Adipose tissue (tissue), 3 donors: ENCODE results near the gene NDUFS7. TPM values are rescaled to one million over a fixed set of nuclear protein-coding genes. Genes with fewer than 3 reads are reported as not detected.

Experiments
- H3K27ac ChIP-seq: one replicate; pipeline ENCODE4 v1.5.1; 2013; ENCODE audit warnings: low read depth, low read length
- WGBS, 3 donors: extraction: QIAGEN DNeasy Blood & Tissue Kit; methylation state at CpG; one replicate each; pipeline ENCODE4 v1.1.7; 2013; 5-methylcytosine and 5-hydroxymethylcytosine counted together
- polyA plus RNA-seq, 3 donors: library from polyadenylated mRNA; stranded (reverse); fragments of 200-250 nt; gene quantifications; one replicate each; pipeline ENCODE4 v1.2.3, GENCODE V29; 2013
- donor health status: healthy with polysubstance abuse.
- donor health status: Bipolar disorder and iron deficiency.
- donor health status: healthy.

Gene NDUFS7
- polyA plus RNA-seq, result 100 to 1,000 TPM in 2 of 3 donors, 10 to 100 TPM in 1; 97.5 to 211 (median 110) TPM

DNA sequence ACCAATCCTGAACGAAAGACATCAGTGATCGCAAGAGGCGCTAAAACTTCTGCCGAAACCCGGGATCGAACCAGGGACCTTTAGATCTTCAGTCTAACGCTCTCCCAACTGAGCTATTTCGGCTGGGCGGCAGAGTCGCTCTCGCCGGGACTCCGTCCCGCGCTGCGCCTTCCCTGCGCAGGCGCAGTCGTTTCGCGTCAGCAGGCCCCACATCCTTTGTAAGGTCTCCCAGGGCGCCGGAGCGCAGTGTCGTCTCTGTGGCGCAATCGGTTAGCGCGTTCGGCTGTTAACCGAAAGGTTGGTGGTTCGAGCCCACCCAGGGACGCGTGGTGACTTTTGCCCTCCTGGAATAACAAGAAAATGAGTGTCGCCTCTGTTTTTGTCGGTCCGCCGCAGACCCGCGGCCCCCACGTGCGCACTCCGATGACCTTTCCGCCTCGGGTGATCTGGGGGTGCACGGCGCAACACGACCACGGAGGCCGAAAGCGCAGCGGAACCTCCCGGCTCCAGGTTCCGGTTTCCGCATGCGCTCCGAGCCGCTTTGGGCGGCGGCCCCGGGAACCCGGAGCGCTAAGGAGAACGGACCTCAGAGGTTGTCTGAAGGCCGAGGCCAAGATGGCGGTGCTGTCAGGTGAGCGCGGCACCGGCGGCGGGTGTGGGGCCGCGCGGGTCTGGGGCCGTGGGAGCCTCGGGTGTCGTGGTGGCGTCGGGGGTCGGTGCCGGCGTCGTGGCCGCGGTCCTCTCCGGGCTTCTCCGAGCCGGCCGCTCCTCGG lies at the start of gene NDUFS7:
Gene NDUFS7, plus strand, starts transcription at position 596 of the 773 bp plus-strand sequence. Its CDS starts 20 bp downstream, at position 616.
- WGBS, 3 donors, result 0 to 1% (median 0%) methylated on average over 77 to 90 of the region's 90 CpGs
- no peak within 1 kb of the TSS for H3K27ac ChIP-seq

DNA sequence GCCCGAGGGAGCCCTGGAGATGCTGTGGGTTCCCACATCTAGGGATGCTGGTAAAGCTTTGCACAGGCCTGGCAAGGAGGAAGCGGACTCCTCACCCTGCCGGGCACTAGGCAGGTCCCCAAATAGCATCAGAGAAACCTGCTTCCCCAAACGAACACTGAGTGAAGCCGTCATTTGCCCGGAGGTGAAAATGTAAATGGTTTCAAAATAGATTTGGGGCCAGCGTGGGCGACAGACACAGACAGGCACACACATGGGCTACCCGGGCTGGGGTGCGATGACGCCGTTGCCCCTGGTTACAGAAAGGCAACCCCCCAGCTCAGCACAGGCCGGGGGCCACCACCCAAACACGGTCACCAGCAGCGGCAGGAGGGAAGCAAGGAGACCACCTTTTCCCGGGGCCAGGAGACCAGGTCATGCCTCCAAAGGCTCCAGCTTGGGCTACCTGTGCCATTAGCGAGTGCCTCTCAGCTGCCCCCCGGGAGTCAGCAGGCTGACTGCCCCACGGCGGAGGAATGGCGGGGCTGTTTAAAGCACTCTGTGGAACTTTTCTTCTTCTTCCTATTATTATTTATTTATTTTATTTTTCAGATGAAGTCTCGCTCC lies 47.5 kb upstream of the NDUFS7 start:
- no peak overlapping the region for H3K27ac ChIP-seq
- WGBS, 3 donors, result 83 to 86% (median 85%) methylated on average over 21 to 22 of the region's 22 CpGs

DNA sequence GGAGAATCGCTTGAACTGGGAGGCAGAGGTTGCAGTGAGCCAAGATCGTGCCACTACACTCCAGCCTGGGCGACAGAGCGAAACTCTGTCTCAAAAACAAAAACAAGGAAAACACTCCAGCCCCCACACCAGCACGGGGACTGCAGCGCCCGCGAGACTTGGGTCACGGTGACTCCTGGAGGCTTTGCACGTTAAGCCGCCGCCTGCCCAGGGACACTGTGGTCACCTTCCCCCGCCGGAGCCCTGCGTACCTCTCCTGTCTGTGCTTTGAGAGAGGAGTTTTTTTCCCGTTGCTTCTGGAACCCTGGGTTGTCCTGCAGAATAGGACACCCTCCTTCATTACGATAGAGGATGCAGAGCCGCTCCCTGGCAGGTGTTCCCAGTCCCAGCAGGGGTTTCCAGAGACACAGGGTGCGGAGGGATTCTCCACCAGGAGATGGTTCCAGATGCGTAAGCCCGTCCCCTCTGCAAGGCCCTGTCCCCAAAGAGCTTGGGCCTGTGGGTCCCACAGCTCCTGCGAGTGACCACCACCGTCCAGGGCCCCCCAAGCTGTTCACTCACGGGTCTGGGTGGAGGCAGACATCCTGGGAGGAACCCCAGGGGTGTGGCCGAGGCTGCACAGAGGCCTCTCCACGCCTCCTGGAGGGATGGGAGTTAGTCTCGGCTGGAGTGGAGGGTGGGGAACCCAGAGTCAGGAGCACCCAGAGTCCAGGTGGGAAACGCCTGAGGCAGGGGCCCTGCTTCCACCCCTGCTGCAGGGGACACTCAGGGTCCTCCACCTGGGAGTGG lies 42.8 kb upstream of the NDUFS7 start:
- no peak overlapping the region for H3K27ac ChIP-seq
- 80 to 82% (median 81%) methylated on average over 27 to 28 of the region's 28 CpGs for WGBS, 3 donors

DNA sequence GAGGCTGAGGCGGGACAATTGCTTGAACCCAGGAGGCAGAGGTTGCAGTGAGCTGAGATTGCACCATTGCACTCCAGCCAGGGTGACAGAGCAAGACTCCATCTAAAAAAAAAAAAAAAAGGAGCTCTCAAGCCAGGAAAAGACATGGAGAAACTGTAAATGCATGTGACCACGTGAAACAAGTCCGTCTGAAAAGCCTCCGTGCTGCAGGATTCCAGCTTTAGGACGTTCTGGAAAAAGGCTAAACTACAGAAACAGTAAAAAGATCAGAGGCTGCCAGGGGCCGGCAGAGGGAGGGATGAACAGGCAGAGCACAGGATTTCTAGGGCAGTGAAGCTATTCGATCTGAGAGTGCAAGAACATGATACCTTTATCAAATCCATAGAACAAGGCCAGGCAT lies 40.7 kb upstream of the NDUFS7 start:
- 36 to 65% (median 49%) methylated on average over 7 of the region's 7 CpGs for WGBS, 3 donors
- H3K27ac ChIP-seq, result no peak overlapping the region

DNA sequence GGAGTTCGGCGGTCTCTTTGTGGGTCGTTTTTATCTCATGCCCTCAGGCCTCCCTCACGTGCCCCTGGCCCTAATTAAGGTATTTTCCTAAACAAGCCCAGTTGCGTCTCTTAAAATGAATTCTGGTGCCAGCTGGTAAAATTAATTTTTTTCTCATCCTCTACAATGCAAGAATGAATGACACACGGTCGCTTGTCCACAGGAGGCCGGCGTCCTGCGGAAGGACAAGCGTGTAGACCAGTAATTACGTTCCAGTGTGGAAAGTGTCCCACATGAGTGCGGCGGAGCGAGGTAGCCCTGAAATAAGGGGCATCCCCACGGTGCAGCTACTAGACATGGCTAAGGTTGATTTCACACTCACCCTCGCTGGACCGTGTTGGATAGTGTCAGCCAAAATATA lies 34.5 kb upstream of the NDUFS7 start:
- WGBS, 3 donors, result 80 to 92% (median 90%) methylated on average over 18 of the region's 18 CpGs
- no peak overlapping the region for H3K27ac ChIP-seq

DNA sequence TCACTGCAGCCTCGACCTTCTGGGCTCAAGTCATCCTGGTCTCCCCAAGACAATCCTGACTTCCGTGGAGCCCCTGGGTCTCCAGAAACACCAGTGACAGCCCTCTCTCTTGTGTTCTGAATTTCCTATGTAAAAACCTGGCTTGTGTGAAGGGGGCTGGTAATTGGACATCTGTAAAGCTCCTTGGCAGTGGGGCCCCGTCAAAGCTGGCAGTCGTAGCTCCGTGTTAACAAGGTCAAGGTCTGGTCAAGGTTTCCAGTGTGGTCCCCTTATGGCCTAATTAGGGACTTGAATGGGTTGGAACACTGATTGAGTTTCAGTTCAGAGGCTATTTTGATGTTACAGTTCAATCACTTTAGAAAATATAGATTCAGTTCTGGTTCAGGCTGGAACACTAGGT lies 32.8 kb upstream of the NDUFS7 start:
- H3K27ac ChIP-seq, result no peak overlapping the region
- WGBS, 3 donors, result 42 to 72% (median 58%) methylated on average over 5 of the region's 5 CpGs

DNA sequence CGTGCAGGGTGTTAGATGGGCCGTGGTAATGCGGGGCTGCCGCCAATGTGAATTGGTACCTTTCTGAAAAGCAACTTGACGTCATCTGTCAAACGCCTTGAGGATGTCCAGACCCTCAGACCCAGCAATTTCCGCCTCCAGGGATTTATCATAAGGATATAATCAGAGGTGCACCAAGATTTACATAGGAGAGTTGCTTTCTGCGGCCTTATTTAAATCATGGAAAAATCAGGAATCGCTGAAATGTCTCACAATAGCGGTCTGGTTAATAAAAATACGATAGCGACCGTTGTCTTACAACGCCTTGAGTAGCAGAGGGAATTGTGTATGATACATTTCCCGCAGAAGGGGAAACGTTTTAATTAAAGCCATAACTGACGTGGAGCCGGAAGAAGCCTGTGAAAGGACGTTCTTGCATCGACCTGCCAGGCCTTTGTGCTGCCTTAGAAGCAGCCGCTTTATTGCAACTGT lies 32.3 kb upstream of the NDUFS7 start:
- WGBS, 3 donors, result 80 to 87% (median 84%) methylated on average over 21 of the region's 21 CpGs
- H3K27ac ChIP-seq, result no peak overlapping the region

DNA sequence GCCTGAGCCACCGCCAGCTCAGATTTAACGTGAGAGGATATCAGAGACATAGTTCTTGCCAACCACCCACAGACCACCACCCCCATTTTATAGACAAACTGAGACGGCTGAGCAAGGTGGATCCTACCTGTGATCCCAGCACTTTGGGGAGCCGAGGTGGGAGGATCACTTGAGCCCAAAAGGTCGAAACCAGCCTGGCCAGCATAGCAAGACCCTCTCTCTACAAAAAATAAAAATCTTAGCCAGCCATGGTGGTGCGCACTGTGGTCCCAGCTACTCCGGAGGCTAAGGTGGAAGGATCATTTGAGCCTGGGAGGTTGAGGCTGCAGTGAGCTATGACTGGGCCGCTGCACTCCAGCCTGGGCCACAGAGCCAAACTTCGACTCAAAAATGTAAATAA lies 30.6 kb upstream of the NDUFS7 start:
- WGBS, 3 donors, result 91 to 97% (median 96%) methylated on average over 9 of the region's 9 CpGs

DNA sequence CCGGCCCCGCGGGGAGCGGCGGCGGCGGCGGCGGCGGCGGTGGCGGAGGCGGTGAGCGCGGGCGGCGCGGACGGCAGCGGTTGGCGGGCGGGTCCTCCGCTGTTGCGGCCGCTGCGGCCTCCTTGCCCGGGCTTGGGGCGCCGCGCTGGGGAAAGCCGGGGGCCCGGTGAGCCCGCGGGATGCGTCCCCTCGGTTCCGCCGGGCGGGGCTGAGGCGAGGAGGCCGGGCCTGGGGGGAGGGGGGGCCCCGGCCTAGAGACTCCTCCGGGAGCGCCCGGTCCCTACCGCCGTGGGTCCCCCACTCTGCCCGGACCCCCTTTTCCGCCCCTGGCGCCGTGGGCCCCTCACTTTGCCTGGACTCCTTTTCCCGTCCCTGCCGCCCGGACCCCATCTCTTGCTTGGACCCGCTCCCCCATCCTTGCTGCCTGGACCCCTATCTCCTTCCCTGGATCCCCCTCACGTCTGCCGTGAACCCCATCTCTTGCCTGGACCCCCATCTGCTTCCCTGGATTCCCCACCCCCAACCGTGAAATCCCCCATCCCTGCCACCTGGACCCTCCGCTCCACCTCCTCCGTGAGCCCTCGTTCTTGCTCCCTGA lies 28.6 kb upstream of the NDUFS7 start:
- no peak overlapping the region for H3K27ac ChIP-seq
- 1 to 2% (median 2%) methylated on average over 23 to 60 of the region's 61 CpGs for WGBS, 3 donors

More for the DNA sequence above, 30.6 kb upstream of the NDUFS7 start:
- no peak overlapping the region for H3K27ac ChIP-seq

DNA sequence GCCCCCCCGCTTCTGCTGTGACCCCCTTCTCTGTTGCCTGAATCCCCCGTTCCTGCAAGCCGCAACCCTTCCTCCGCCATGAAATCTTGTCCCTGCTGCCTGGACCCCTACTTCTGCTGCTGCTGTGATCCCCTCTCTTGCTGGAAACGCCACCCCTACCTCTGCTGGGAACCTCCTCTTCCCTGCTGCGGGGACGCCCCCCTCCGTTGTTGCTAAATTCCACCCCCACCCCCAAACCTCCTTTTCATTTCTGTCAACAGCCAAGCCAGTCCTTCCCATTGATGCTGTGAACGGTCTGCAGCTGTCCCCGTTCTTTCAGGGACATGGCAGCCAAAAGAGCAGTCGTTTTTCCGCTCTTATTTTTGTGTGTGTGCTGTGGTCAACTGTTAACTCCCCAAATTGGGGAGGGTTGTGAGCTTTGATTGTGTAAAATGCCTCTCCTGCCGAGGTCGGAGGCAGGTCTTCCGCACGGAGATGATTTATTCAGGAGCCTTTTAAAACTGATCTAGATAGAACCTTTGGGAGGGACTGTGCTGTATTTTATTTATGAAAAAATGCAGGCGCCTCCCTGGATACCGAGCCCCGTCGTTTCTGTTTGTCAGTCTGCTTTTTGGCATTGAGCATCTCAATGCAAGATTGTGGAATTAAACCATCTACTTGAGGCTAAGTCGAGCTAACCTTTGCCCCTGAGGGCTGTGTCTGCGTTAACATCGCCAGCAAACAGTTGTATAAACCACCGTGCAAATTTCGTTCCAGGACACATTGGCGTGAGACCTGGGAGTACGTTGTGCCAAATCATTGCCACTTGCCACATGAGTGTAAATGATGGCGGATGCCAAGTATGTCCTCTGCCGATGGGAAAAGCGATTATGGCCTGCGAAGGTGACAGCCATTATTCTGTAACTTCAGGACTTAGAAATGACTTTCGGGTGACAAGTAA lies 27.9 kb upstream of the NDUFS7 start:
- no peak overlapping the region for H3K27ac ChIP-seq
- 20 to 30% (median 27%) methylated on average over 32 of the region's 32 CpGs for WGBS, 3 donors

DNA sequence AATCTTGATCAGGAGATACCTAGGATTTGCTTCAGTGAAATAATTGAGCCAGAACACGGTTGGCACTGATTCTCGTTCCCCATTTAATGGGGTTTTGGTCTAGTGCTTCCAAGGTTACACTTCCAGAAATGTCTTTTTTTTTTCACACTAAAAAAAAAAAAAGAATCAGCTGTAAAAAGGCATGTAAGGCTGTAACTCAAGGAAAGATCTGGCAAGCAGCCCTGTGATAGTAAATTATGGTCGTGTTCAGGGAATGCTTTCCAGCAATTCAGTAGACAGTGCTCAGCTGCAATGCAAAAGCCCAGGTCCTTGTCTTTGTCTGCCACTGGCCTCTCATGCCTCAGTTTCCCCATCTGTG lies 27.2 kb upstream of the NDUFS7 start:
- no peak overlapping the region for H3K27ac ChIP-seq
- WGBS, 3 donors, result 51 to 66% (median 57%) methylated on average over 3 of the region's 3 CpGs

DNA sequence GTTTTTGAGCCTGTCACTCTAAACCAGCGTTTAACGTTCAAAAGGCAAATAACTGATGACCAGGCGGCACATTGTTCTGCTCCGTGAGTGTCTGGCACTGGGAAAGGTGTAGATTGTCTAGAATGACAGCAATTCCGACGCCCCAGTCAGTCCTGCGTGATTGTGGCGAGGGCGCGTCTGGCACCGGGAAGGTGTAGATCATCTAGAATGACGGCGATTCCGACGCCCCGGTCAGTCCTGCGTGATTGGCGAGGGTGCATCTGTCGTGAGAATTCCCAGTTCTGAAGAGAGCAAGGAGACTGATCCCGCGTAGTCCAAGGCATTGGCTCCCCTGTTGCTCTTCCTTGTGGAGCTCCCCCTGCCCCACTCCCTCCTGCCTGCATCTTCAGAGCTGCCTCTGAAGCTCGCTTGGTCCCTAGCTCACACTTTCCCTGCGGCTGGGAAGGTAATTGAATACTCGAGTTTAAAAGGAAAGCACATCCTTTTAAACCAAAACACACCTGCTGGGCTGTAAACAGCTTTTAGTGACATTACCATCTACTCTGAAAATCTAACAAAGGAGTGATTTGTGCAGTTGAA lies 26.1 kb upstream of the NDUFS7 start:
- no peak overlapping the region for H3K27ac ChIP-seq
- WGBS, 3 donors, result 92 to 93% (median 93%) methylated on average over 22 to 24 of the region's 24 CpGs

DNA sequence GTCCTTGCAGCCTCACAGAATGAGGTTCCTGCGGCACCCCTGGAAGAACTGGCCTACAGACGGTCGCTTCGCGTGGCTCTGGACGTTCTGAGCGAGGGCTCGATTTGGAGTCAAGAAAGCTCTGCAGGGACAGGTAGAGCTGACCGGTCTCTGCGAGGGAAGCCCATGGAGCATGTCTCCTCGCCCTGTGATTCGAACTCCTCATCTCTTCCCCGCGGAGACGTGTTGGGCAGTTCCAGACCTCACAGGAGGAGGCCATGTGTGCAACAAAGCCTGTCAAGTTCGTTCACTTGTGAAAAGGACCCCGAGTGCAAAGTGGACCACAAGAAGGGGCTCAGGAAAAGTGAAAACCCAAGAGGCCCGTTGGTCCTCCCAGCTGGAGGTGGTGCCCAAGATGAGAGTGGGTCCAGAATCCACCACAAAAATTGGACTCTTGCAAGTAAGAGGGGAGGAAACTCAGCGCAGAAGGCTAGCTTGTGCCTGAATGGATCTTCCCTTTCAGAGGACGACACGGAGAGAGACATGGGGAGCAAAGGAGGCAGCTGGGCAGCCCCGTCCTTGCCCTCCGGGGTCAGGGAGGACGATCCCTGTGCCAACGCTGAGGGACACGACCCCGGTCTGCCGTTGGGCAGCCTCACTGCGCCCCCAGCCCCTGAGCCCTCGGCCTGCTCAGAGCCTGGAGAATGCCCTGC lies 23.4 kb upstream of the NDUFS7 start:
- no peak overlapping the region for H3K27ac ChIP-seq
- 76 to 80% (median 77%) methylated on average over 30 of the region's 30 CpGs for WGBS, 3 donors

DNA sequence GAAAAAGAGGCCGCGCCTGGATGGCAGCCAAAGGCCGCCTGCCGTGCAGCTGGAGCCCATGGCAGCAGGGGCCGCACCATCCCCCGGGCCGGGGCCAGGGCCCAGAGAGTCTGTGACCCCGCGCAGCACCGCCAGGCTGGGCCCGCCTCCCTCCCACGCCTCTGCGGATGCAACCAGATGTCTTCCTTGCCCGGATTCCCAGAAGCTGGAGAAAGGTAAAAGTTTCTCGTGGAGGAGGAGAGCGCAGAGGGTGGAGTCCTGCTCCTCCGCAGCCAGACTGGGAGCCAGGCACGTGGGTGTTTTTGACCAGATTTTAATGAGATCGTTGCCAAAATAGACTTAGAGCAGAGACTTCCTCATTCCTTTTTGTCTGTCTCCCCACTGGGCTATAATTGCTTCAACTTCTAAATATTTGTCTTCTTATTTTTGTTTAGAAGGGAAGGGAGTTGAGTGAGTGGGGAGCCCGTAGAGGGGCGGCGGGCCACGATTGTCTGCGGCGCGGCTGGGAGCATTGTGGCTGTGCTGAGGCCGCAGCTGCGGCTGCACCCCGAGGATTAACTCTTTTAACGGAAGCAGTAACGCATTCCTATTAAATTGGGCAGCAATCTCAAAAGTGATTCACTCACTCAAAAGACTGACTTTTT lies 22.8 kb upstream of the NDUFS7 start:
- 31 to 45% (median 42%) methylated on average over 31 of the region's 31 CpGs for WGBS, 3 donors
- H3K27ac ChIP-seq, result no peak overlapping the region

DNA sequence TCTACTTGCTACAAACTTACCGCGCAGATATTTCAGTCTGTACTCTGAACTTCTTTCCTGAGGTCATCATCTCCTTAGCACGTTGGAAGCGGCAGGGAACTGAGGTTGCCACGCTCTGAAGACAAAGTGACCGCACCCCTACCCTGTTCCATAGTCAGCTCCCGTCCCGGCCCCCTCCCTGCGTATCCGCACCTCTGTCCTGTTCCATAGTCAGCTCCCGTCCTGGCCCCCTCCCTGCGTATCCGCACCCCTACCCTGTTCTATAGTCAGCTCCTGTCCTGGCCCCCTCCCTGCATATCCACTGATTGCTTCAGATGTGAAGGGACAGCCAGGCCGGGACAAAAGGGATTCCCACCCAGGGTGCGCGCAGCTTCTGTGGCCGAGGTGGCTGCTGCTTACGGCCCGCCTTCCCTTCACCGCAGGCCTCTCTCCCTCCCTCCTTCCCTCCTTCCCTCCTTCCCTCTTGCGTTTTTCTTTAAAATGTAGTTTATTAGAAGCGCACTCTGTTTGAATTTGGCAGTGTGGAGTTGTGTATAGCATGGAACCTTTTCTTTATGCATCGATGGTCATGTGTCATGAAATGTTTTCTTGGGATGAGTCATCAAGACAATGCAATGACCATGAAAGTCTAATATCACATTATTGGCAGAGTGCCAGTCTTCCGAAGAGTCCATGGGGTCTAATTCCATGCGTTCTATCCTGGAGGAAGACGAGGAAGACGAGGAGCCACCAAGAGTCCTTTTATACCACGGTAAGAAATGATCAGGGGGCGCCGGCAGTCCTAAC lies 21.9 kb upstream of the NDUFS7 start:
- H3K27ac ChIP-seq, result no peak overlapping the region
- WGBS, 3 donors, result 65 to 84% (median 70%) methylated on average over 30 of the region's 30 CpGs
